A673 (cell line): ENCODE measurements around the gene HSD3B1. TPM values are rescaled to one million over a fixed set of nuclear protein-coding genes. Genes with fewer than 3 reads are reported as not detected.

Experiments
- BruUV-seq: library from RNA; stranded (reverse); fragments of 400-500 nt; replicated peaks from 2 replicates; lab custom pipeline; 2021; lab: Mats Ljungman, UMichigan
- CTCF ChIA-PET: fragments of 300-600 bp; sonication (Branson Sonifier 250); formaldehyde crosslinking; loops from one replicate; lab custom pipeline; 2022; ENCODE audit warnings: antibody characterized with exemption; lab: Charles Lee
- POLR2A ChIA-PET: fragments of 300-600 bp; sonication (Branson Sonifier 250); formaldehyde crosslinking; loops from one replicate; lab custom pipeline; 2022; ENCODE audit warnings: antibody characterized with exemption; ENCODE audit not compliant: low non-redundant PET; lab: Charles Lee
- DNase-seq: peaks from one replicate; pipeline ENCODE4 v3.0.0-alpha.2; 2015; ENCODE audit warnings: low spot score
- H3K27ac ChIP-seq: fragments of 200-600 bp; sonication (generic); 2 replicates; pipeline ENCODE4 v1.5.1; 2016; ENCODE audit warnings: mixed run types, low read depth, mild to moderate bottlenecking, mixed read lengths, antibody characterized with exemption, low read length; ENCODE audit not compliant: poor library complexity, severe bottlenecking
- H3K27me3 ChIP-seq: fragments of 200-600 bp; sonication (generic); replicated peaks from 2 replicates; pipeline ENCODE4 v1.6.1; 2017; ENCODE audit warnings: mixed run types, low read depth, mild to moderate bottlenecking, mixed read lengths, antibody characterized with exemption, low read length; ENCODE audit not compliant: insufficient read depth, poor library complexity
- H3K36me3 ChIP-seq: fragments of 200-600 bp; sonication (generic); 2 replicates; pipeline ENCODE4 v1.6.1; 2016; ENCODE audit warnings: mixed run types, mild to moderate bottlenecking, mixed read lengths, antibody characterized with exemption, low read length; ENCODE audit not compliant: insufficient read depth, poor library complexity, severe bottlenecking
- H3K4me1 ChIP-seq: fragments of 200-600 bp; sonication (generic); 2 replicates; pipeline ENCODE4 v1.6.1; 2017; ENCODE audit warnings: mixed run types, mild to moderate bottlenecking, mixed read lengths, antibody characterized with exemption, low read length; ENCODE audit not compliant: insufficient read depth, poor library complexity, severe bottlenecking
- H3K4me3 ChIP-seq: fragments of 200-600 bp; sonication (generic); 2 replicates; pipeline ENCODE4 v1.5.1; 2016; ENCODE audit warnings: low read depth, mixed run types, mild to moderate bottlenecking, mixed read lengths, low read length; ENCODE audit not compliant: poor library complexity, severe bottlenecking
- H3K9me3 ChIP-seq: fragments of 200-600 bp; sonication (generic); 2 replicates; pipeline ENCODE4 v1.6.1; 2016; ENCODE audit warnings: mixed run types, low read depth, mild to moderate bottlenecking, mixed read lengths, antibody characterized with exemption, low read length; ENCODE audit not compliant: poor library complexity, severe bottlenecking
- EZH2 ChIP-seq: fragments of 200-600 bp; sonication (generic); IDR thresholded peaks from 2 replicates; pipeline ENCODE4 v1.6.1; 2017; ENCODE audit warnings: borderline replicate concordance, low read depth, mild to moderate bottlenecking, mixed read lengths, antibody characterized with exemption, low read length; ENCODE audit not compliant: poor library complexity, severe bottlenecking
- intact Hi-C: fragments of 100-400 bp; cut with micrococcal nuclease; formaldehyde crosslinking; loops from one replicate; pipeline ENCODE4 v1.10.0; 2022; ENCODE audit not compliant: unreplicated experiment
- total RNA-seq: library from RNA; stranded (reverse); gene quantifications from 2 replicates; pipeline ENCODE4 v1.2.3, GENCODE V29; 2021
- TF ChIP-seq, protein P1 (sequence below): fragments of 300-800, 200-600 bp; sonication (generic); conservative IDR thresholded peaks from 2 replicates; pipeline ENCODE4 v1.5.1; 2017; ENCODE audit warnings: low read depth, mild to moderate bottlenecking, antibody characterized with exemption, low read length, moderate library complexity, mixed read lengths

HSD3B1 gene
- total RNA-seq, 1 experiment from 2014 or later: not detected

DNA sequence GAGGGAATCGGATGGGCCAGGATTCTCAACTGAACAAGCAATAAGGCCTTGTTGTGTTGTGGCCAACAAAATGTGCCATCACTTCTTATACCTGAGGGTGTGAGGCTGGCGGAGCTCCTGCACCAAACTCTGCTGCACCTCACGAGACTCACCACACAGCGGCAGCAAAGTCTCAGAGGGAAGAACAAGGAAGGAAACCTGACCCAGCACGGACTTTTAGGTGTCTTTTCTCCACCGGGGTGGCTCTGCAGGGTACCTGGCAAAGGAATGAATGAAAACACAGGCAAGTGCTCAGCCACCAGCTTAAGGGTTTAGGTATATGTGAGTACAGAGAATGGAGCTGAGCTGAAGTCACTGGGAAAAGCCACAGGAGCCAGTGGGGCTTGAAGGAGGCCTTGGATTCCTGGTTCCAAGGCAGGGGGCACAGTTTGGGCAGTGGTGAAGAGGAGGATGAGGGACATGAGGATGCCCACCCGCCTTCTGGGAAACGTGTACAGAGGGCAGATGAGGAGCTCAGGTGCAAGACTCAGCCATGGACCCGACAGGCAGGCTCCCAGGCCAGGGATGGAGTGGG lies 31.1 kb upstream of the HSD3B1 start:
- H3K4me1 ChIP-seq: no peaks in the 10 kb centered on the region
- no peak overlapping the region for H3K27ac ChIP-seq
- H3K4me3 ChIP-seq: no peak overlapping the region
- ChIA-PET CTCF (no interaction called here), POLR2A (no interaction called here)
- TF ChIP-seq, protein P1, sequence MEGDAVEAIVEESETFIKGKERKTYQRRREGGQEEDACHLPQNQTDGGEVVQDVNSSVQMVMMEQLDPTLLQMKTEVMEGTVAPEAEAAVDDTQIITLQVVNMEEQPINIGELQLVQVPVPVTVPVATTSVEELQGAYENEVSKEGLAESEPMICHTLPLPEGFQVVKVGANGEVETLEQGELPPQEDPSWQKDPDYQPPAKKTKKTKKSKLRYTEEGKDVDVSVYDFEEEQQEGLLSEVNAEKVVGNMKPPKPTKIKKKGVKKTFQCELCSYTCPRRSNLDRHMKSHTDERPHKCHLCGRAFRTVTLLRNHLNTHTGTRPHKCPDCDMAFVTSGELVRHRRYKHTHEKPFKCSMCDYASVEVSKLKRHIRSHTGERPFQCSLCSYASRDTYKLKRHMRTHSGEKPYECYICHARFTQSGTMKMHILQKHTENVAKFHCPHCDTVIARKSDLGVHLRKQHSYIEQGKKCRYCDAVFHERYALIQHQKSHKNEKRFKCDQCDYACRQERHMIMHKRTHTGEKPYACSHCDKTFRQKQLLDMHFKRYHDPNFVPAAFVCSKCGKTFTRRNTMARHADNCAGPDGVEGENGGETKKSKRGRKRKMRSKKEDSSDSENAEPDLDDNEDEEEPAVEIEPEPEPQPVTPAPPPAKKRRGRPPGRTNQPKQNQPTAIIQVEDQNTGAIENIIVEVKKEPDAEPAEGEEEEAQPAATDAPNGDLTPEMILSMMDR: peak; percentile 75
- no peak for TF ChIP-seq EZH2
- H3K36me3 ChIP-seq: no peaks in the 10 kb centered on the region
- peaks cover 3% of the 10 kb centered on the region for H3K27me3 ChIP-seq
- peak; percentile 56 for DNase-seq
- H3K9me3 ChIP-seq: no peaks in the 10 kb centered on the region
- no TSS peak for BruUV-seq
- intact Hi-C loops: no loop called here

- ChIA-PET CTCF (no interaction called here), POLR2A (no interaction called here)
- no peak for DNase-seq
- no peak overlapping the region for H3K4me3 ChIP-seq
- intact Hi-C loops: no loop called here
- TF ChIP-seq EZH2: no peak
- TF ChIP-seq, protein P1: no peak
- H3K27ac ChIP-seq: no peak overlapping the region
- H3K9me3 ChIP-seq: no peaks in the 10 kb centered on the region
- H3K4me1 ChIP-seq: no peaks in the 10 kb centered on the region
- no TSS peak for BruUV-seq
- H3K27me3 ChIP-seq: no peaks in the 10 kb centered on the region
- no peaks in the 10 kb centered on the region for H3K36me3 ChIP-seq
Measured at GRCh38 chr1:119477710-119478109, 29.3 kb upstream of the HSD3B1 start.

- Histone ChIP-seq H3K4me1 (no peaks in the 10 kb centered on the region), H3K9me3 (no peaks in the 10 kb centered on the region), H3K36me3 (no peaks in the 10 kb centered on the region), H3K4me3 (no peak overlapping the region), H3K27me3 (no peaks in the 10 kb centered on the region), H3K27ac (no peak overlapping the region)
- BruUV-seq: no TSS peak
- no peak for DNase-seq
- ChIA-PET POLR2A (no interaction called here), CTCF (no interaction called here)
- intact Hi-C loops: no loop called here
- TF ChIP-seq, protein P1: no peak
- no peak for TF ChIP-seq EZH2
Measured at GRCh38 chr1:119480175-119480574, 26.8 kb upstream of the HSD3B1 start.
